GM12878 (cell line): Measurements from ENCODE around the gene MDGA2. TPM values are rescaled to one million over a fixed set of nuclear protein-coding genes. Genes with fewer than 3 reads are reported as not detected.
"Not testable (repeated sequence)": the region's sequence is repeated elsewhere in the genome, so short reads cannot be mapped to it uniquely, and the experiment has no call there.

Experiments used
- ATAC-seq: fragments of 200-7000 bp; cut with Tn5 transposase; 3 replicates; pipeline ENCODE4 v1.9.1; 2020; ENCODE audit warnings: mild to moderate bottlenecking, moderate library complexity
- BruUV-seq: library from RNA; stranded (reverse); fragments of 400-500 nt; replicated peaks from 2 replicates; lab custom pipeline; 2021; lab: Mats Ljungman, UMichigan
- CTCF ChIA-PET: fragments of 300-600 bp; sonication (Branson Sonifier 250); formaldehyde crosslinking; extraction: SDS; loops from one replicate; lab custom pipeline; 2021; ENCODE audit warnings: inconsistent platforms; lab: Yijun Ruan, JAX
- POLR2A ChIA-PET: fragments of 350-600 bp; formaldehyde crosslinking; extraction: SDS; loops from one replicate; lab custom pipeline; 2021; ENCODE audit warnings: inconsistent platforms; lab: Charles Lee
- RAD21 ChIA-PET: fragments of 300-600 bp; sonication (Branson Sonifier 250); formaldehyde crosslinking; loops from one replicate; lab custom pipeline; 2023; ENCODE audit warnings: antibody characterized with exemption; ENCODE audit not compliant: unreplicated experiment; lab: Charles Lee
- SMC1A ChIA-PET: fragments of 300-600 bp; sonication (Branson Sonifier 250); formaldehyde crosslinking; loops from one replicate; lab custom pipeline; 2023; ENCODE audit not compliant: unreplicated experiment, uncharacterized antibody; lab: Charles Lee
- DNase-seq: peaks from one replicate; pipeline ENCODE4 v3.0.0-alpha.2; 2011; ENCODE audit warnings: low read depth, low spot score
- FAIRE-seq: peaks from 3 replicates; lab custom pipeline; 2011; peaks lifted over from hg19 to GRCh38; lab: Jason Lieb, UNC
- H2AFZ ChIP-seq: 2 replicates; pipeline ENCODE4 v1.6.0; 2011; ENCODE audit warnings: low read depth, low read length, control low read depth; ENCODE audit not compliant: control insufficient read depth
- H3K27ac ChIP-seq: 2 replicates; pipeline ENCODE4 v1.5.1; 2011; ENCODE audit warnings: control low read depth; ENCODE audit not compliant: control insufficient read depth, insufficient read depth
- H3K27me3 ChIP-seq, 2 experiments: replicated peaks in 1 of 2; 2 replicates each; pipeline versions ENCODE4 v1.6.0 to v1.6.1; 2011; ENCODE audit warnings: low read length in 1 of 2; ENCODE audit not compliant: control insufficient read depth in 2 of 2, insufficient read depth in 2 of 2
- H3K36me3 ChIP-seq, 2 experiments: 2 replicates each; pipeline ENCODE4 v1.5.1; 2011; ENCODE audit warnings: low read length in 1 of 2; ENCODE audit not compliant: control insufficient read depth in 2 of 2, insufficient read depth in 2 of 2
- H3K4me1 ChIP-seq: 2 replicates; pipeline ENCODE4 v1.6.1; 2011; ENCODE audit warnings: mild to moderate bottlenecking, low read length, moderate library complexity, mixed read lengths; ENCODE audit not compliant: control insufficient read depth, insufficient read depth
- H3K4me2 ChIP-seq: 2 replicates; pipeline ENCODE4 v1.6.0; 2011; ENCODE audit warnings: control low read depth; ENCODE audit not compliant: control insufficient read depth, insufficient read depth
- H3K4me3 ChIP-seq: fragments of 200-600 bp; sonication (generic); 2 replicates; pipeline ENCODE4 v1.5.1; 2016
- H3K79me2 ChIP-seq: 2 replicates; pipeline ENCODE4 v1.6.0; 2011; ENCODE audit warnings: low read length; ENCODE audit not compliant: control insufficient read depth, insufficient read depth
- H3K9ac ChIP-seq: 2 replicates; pipeline ENCODE4 v1.8.0; 2011; ENCODE audit warnings: low read length, control low read depth, mixed read lengths; ENCODE audit not compliant: control insufficient read depth, insufficient read depth
- H3K9me3 ChIP-seq: replicated peaks from 3 replicates; pipeline ENCODE4 v1.5.1; 2011; ENCODE audit warnings: mild to moderate bottlenecking, low read length; ENCODE audit not compliant: control insufficient read depth, insufficient read depth
- H4K20me1 ChIP-seq: 2 replicates; pipeline ENCODE4 v1.6.0; 2011; ENCODE audit not compliant: control insufficient read depth, insufficient read depth
- CBFB ChIP-seq: IDR thresholded peaks from 2 replicates; pipeline ENCODE4 v1.6.1; 2016; ENCODE audit warnings: antibody characterized with exemption, low read depth
- CHD2 ChIP-seq: IDR thresholded peaks from 2 replicates; pipeline ENCODE4 v1.6.1; 2011; ENCODE audit warnings: low read depth, low read length, improper control_type of control experiment, borderline replicate concordance
- E4F1 ChIP-seq: fragments of 450-650 bp; IDR thresholded peaks from 2 replicates; pipeline ENCODE4 v1.6.1; 2018; ENCODE audit warnings: borderline replicate concordance, mild to moderate bottlenecking; ENCODE audit not compliant: partially characterized antibody
- FOXM1 ChIP-seq: IDR thresholded peaks from 2 replicates; pipeline ENCODE4 v1.6.1; 2012; ENCODE audit warnings: low read depth, mild to moderate bottlenecking, inconsistent platforms, low read length, moderate library complexity
- IKZF1 ChIP-seq: fragments of 450-650 bp; conservative IDR thresholded peaks from 2 replicates; pipeline ENCODE4 v1.6.1; 2017; ENCODE audit warnings: antibody characterized with exemption, mild to moderate bottlenecking
- MAX ChIP-seq: IDR thresholded peaks from 2 replicates; pipeline ENCODE4 v1.6.1; 2012; ENCODE audit warnings: low read depth, low read length, improper control_type of control experiment
- NR2C1 ChIP-seq: fragments of 450-650 bp; IDR thresholded peaks from 2 replicates; pipeline ENCODE4 v1.6.1; 2017; ENCODE audit warnings: antibody characterized with exemption, mild to moderate bottlenecking, moderate library complexity
- POLR2AphosphoS2 ChIP-seq: IDR thresholded peaks from 2 replicates; pipeline ENCODE4 v1.6.1; 2011; ENCODE audit warnings: low read depth, mild to moderate bottlenecking, low read length, improper control_type of control experiment, moderate library complexity
- RB1 ChIP-seq: fragments of 450-650 bp; formaldehyde crosslinking; IDR thresholded peaks from 2 replicates; pipeline ENCODE4 v1.6.1; 2017; ENCODE audit warnings: mild to moderate bottlenecking, borderline replicate concordance
- SIN3A ChIP-seq: IDR thresholded peaks from 2 replicates; pipeline ENCODE4 v1.6.1; 2012; ENCODE audit warnings: low read depth, low read length, improper control_type of control experiment
- SMC3 ChIP-seq: IDR thresholded peaks from 2 replicates; pipeline ENCODE4 v1.6.1; 2011; ENCODE audit warnings: low read length, improper control_type of control experiment, borderline replicate concordance
- USF1 ChIP-seq: IDR thresholded peaks from 2 replicates; pipeline ENCODE4 v1.6.1; 2011; ENCODE audit warnings: borderline replicate concordance, low read depth, mild to moderate bottlenecking, moderate library complexity, mixed read lengths, low read length; ENCODE audit not compliant: insufficient read depth; ENCODE audit errors: extremely low read length
- YBX1 ChIP-seq: fragments of 450-650 bp; IDR thresholded peaks from 2 replicates; pipeline ENCODE4 v1.6.1; 2016; ENCODE audit warnings: antibody characterized with exemption
- ZNF24 ChIP-seq: fragments of 450-650 bp; IDR thresholded peaks from 2 replicates; pipeline ENCODE4 v1.6.1; 2017; ENCODE audit warnings: antibody characterized with exemption, mild to moderate bottlenecking
- ZSCAN29 ChIP-seq: fragments of 450-650 bp; IDR thresholded peaks from 2 replicates; pipeline ENCODE4 v1.6.1; 2017; ENCODE audit warnings: mild to moderate bottlenecking, moderate library complexity
- WGBS: methylation state at CpG from one replicate; pipeline ENCODE4 v1.1.6; 2016; ENCODE audit warnings: low lambda C conversion rate; ENCODE audit not compliant: insufficient replicate concordance, insufficient coverage; ENCODE audit errors: missing lambda C conversion rate; 5-methylcytosine and 5-hydroxymethylcytosine counted together
- in situ Hi-C: fragments of 300-500 bp; cut with MboI; formaldehyde crosslinking; loops from 9 replicates; pipeline ENCODE4 v1.14.3; 2018; ENCODE audit warnings: mixed read lengths
- intact Hi-C: fragments of 100-400 bp; cut with micrococcal nuclease; formaldehyde crosslinking; loops from one replicate; pipeline ENCODE4 v1.14.2; 2022; ENCODE audit not compliant: unreplicated experiment
- polyA plus RNA-seq, 11 experiments: library from polyadenylated mRNA; depleted of rRNA in 4 of 11; unstranded in 6 of 11; stranded (reverse) in 5 of 11; fragments of >200 nt; fragmentation: Nextera tagmentation in 4 of 11; fragmentation: Illumina TruSeq in 1 of 11; extraction: Ambion mirVana in 4 of 11; extraction: Trizol in 1 of 11; gene quantifications; 1 replicate in 1 of 11; 2 replicates in 10 of 11; pipeline versions ENCODE4 v1.2.1 to v1.2.3, GENCODE V29; 2011 to 2016; ENCODE audit warnings: inconsistent platforms in 2 of 11, missing spikeins in 2 of 11, low read depth in 1 of 11
- total RNA-seq, 4 experiments: library from RNA; depleted of rRNA in 3 of 4; stranded (reverse); fragments of >200 nt in 3 of 4; fragmentation: Illumina TruSeq in 1 of 4; extraction: Trizol in 1 of 4; gene quantifications; 2 replicates each; pipeline versions ENCODE4 v1.2.1 to v1.2.3, GENCODE V29; 2013 to 2021

MDGA2 gene
- total and polyA plus RNA-seq, 10 of the 15 experiments (the other 5 are each of a cell fraction or from before 2014, with no cell fraction given): not detected

GRCh38 chr14:47194055-47194454 lies 481.4 kb downstream of the MDGA2 start:
- Histone ChIP-seq H3K36me3 (no peaks in the 10 kb centered on the region), H3K27ac (no peak overlapping the region), H3K79me2 (no peaks in the 10 kb centered on the region), H2AFZ (no peak overlapping the region), H3K9ac (no peak overlapping the region), H3K4me3 (no peak overlapping the region), H3K9me3 (no peaks in the 10 kb centered on the region), H3K4me2 (no peak overlapping the region), H4K20me1 (no peaks in the 10 kb centered on the region), H3K4me1 (no peaks in the 10 kb centered on the region), H3K27me3 (no peaks in the 10 kb centered on the region)
- no TSS peak for BruUV-seq
- ChIA-PET CTCF (no interaction called here), POLR2A (no interaction called here), RAD21 (no interaction called here), SMC1A (no interaction called here)
- intact Hi-C loops (no loop called here), in situ Hi-C loops (no loop called here)
- 0% methylated on average over 1 of the region's 1 CpG for WGBS
- DNase-seq: no peak
- TF ChIP-seq POLR2AphosphoS2 (no peak), RB1 (no peak), NR2C1 (no peak), CBFB (no peak), YBX1 (no peak), IKZF1 (no peak), ZSCAN29 (no peak), ZNF24 (no peak), MAX (no peak), E4F1 (no peak), SMC3 (no peak), FOXM1 (no peak), SIN3A (no peak), CHD2 (no peak), USF1 (no peak)
- ATAC-seq: no peak
- FAIRE-seq: no peak

GRCh38 chr14:47192203-47192602 lies 483.2 kb downstream of the MDGA2 start:
- in situ Hi-C loops, RAD21 ChIA-PET, H3K9ac ChIP-seq, H4K20me1 ChIP-seq, H3K4me2 ChIP-seq, H3K27me3 ChIP-seq, H3K79me2 ChIP-seq, intact Hi-C loops, H3K9me3 ChIP-seq, DNase-seq, H2AFZ ChIP-seq, ATAC-seq, POLR2A ChIA-PET, H3K4me3 ChIP-seq, H3K27ac ChIP-seq, FAIRE-seq, H3K4me1 ChIP-seq, BruUV-seq, H3K36me3 ChIP-seq, CTCF ChIA-PET: not testable (repeated sequence)
- WGBS: 18% methylated on average over 7 of the region's 7 CpGs
- SMC1A ChIA-PET: interaction anchor here (1.2 kb wide), 1 partner anchor 16 kb away, joined by 3 read pairs; no protein-coding TSS in a partner anchor
